COLO829 (cell line): ENCODE measurements around the gene RASA3.

Experiments
- DNase-seq: peaks from one replicate; pipeline ENCODE4 v3.0.0; 2012; ENCODE audit warnings: low spot score

Gene RASA3

DNA sequence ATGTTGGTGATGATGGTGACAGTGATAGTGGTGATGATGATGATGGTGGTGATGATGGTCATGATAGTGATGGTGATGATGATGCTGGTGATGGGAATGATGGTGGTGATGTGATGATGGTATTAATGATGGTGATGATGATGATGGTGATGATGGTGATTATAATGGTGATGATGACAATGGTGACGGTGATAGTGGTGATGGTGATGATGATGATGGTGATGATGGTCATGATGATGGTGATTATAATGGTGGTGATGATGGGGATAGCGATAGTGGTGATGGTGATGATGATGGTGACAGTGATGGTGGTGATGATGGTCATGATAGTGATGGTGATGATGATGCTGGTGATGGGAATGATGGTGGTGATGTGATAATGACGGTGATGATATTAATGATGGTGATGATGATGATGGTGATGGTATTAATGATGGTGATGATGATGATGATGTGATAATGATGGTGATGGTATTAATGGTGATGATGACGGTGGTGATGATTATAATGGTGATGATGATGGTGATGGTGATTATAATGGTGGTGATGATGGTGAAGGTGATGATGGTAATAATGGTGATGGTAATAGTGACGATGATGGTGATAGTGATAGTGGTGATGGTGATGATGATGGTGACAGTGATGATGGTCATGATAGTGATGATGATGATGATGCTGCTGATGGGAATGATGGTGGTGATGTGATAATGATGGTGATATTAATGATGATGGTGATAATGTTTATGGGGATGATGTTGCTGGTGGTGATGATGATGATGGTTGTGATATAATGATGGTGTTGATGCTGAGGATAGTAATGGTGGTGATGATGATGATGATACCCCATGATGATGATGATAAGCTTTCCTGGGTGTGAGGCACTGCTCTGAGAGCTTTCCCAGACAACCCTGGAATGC lies 166.2 kb downstream of the RASA3 start:
- no peak for DNase-seq

DNA sequence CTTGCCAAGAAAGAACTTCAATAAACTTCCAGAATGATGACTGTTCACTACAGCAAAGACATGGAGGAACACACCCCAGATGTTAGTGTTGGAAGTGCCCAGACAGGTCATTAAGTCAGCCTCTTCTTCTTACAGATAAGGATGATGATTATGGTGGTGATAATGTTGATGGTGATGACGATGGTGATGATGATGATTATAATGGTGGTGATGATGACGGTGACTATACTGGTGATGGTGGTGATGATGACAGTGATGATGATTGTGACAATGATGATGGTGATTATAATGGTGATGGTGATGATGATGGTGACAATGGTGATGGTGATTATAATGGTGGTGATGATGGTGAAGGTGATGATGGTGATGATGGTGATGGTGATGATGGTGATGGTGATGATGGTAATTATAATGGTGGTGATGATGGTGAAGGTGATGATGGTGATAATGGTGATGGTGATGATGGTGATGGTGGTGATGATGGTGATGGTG lies 167.0 kb downstream of the RASA3 start:
- no peak for DNase-seq

DNA sequence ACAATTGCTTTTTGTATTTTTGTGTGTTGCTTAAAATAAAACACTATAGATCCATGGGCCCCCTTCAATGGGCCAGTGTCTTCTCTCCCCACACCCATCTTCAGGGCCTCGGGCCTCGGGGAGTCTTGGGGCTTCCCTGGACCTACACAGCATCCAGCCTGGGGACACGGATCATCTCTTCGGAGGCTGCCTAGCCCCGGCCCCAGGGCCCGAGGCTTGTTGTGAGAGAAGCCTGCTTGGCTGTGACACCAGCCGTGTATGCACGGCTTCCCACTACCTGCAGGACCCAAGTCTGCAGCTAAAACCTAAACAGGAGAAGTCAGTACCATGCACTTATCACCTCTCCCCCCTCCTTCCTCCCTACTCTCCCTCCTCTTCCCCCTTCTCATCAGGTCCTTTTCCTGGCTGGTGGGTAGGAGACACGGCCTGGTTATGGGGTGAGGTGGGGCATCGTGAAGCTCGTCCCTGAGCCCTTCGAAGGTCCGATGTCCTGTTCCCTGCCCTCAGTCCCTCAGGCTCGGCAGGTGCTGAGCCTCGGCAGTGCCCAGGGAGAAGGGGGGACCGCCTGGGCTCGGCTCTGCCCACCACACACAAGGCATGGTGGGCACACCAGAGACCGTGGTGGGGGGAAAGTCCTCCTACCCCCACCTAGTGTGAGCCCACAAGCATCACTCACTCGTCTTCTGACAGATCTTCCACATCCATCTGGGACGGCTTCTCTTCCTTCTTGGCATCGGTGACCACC lies 168.0 kb downstream of the RASA3 start:
- DNase-seq, result no peak

DNA sequence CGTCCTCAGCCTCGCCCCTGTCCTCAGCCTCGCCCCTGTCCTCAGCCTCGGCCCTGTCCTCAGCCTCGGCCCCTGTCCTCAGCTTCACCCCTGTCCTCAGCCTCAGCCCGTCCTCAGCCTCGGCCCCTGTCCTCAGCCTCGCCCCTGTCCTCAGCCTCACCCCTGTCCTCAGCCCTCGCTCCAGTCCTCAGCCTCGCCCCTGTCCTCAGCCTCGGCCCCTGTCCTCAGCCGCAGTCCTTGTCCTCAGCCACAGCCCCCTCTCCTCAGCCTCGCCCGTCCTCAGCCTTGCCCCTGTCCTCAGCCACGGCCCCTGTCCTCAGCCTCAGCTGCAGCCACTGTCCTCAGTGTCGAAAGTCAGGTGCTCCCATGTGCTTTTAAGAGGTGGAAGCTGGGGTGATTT lies 169.0 kb downstream of the RASA3 start:
- DNase-seq, result no peak

DNA sequence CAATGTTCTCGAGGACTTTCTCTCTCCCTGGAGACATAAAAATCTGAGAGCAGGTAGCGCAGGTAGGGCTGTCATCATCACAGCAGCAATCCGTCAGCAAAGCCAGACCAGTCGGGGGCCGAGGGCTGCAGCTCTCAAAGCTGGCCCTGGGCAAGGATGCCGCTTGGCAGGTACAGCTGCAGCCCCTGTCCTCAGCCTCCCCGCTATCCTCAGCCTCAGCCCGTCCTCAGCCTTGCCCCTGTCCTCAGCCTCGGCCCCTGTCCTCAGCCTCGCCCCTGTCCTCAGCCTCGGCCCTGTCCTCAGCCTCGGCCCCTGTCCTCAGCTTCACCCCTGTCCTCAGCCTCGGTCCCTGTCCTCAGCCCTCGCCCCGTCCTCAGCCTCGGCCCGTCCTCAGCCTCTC lies 169.4 kb downstream of the RASA3 start:
- DNase-seq, result no peak

DNA sequence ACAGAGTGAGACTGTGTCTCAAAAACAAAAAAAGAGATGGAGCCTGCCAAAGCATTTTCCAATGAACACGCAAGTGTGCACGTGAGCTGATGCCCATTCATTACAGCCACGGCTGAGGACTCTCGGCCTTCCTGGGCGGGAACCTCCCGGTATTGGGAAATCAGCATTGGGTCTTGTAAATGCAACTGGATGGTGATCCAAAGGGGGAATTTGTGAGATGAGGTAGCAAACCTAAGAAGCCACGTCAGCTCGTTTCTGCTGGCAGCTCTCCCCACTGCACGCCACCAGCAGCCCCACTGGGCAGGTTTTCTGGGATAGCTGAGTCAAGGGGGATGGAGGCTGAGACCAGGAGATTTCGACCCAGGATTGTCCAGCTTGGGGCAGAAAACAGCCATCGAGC lies 170.0 kb downstream of the RASA3 start:
- DNase-seq, result no peak

DNA sequence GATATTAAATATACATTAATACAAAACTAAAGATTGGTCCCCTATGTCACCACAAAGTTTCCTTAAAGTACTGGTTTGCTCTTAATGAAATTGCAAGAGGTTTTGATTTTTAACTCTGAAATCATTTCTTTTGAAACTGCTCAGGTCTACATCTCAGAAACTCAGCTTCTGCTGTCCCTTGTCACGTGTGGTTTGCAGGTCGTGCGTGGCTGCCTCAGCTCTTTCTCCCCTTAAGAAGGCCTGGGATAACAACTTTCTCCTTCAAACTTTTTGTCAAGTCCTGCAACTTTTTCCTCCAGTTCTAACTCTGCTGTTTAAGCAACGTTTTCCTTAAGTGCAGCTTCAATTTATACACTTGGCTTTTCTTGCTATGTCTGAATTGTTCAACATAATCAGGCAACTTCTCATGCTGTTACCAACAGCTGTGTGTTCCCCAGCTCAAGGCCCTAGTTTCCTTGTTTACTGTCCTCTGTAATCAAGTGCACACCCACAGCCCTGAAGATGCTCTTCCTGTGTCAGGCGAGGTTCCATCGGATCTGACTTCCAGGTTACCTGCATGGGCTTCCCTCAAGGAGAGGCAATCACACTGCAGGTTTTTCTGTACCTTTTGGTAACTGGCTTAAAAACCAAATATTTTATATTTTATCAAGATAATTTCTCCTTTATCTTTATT lies 172.0 kb downstream of the RASA3 start:
- no peak for DNase-seq

DNA sequence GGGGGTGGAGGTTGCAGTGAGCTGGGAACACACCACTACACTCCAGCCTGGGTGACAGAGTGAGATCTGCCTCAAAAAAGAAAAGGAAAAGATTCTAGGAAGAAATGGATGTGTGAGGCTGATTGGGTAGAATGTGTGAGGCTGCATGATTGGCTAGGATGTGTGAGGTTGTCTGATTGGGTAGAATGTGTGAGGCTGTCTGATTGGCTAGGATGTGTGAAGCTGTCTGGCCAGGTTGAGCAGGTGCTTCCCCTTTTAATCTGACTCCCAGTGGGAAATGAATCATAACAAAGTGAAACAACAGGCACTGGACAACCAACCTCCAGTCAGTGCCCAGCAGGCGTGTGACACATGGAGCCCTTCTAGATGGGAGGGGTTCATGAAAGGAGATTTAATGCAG lies 173.2 kb downstream of the RASA3 start:
- no peak for DNase-seq

DNA sequence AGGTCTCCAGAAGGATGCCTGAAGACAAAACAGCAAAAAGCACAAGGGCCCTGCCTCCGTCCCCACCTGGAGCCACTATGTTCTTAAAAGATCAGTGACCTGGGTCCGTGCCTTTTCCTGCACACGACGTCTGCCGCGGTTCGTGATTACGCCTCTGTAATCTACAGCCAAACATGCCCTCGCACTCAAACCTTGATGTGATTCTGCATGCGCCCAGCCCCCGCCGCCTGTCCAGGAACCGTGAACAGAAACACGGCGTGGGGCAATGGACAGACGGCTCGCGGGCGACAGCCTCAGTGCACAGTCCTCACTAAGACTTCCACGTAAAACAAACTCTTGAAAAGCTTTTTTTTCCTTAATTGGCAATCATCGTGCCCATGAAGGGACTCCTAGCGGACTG lies 174.1 kb downstream of the RASA3 start:
- DNase-seq, result no peak

DNA sequence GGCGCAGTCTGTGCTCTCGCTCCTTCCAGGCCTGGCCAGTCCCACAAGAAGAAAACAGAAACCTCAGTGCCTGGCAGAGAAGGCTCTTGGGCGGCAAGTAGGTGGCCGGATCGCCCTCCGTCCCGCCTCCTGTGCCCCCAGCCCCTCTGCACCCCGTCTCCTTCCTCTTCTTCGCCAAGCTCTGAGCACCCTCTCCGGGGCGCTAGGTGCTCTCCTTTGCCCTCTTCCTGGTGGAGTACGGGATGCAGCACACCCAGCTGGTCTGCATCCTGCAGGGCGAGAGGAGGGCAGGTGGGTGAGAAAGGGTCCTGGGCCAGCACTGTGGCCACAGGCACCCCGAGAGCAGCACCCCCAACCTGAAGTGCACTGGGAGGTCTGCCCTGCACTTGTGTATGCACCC lies 175.9 kb downstream of the RASA3 start:
- no peak for DNase-seq

DNA sequence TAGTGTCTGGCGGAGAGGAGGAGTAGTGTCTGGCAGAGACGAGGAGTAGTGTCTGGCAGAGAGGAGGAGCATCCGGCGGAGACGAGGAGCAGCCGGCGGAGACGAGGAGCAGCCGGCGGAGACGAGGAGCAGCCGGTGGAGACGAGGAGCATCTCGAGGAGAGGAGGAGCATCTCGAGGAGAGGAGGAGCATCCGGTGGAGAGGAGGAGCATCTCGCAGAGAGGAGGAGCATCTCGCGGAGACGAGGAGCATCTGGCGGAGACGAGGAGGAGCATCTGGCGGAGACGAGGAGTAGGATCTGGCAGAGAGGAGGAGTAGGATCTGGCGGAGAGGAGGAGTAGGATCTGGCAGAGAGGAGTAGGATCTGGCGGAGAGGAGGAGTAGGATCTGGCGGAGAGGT lies 176.7 kb downstream of the RASA3 start:
- no peak for DNase-seq

DNA sequence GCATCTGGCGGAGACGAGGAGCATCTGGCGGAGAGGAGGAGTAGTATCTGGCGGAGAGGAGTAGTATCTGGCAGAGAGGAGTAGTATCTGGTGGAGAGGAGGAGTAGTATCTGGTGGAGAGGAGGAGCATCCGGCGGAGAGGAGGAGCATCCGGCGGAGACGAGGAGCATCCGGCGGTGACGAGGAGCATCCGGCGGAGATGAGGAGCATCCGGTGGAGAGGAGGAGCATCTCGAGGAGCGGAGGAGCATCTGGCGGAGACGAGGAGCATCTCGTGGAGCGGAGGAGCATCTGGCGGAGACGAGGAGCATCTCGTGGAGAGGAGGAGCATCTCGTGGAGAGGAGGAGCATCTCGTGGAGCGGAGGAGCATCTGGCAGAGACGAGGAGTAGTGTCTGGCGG lies 177.2 kb downstream of the RASA3 start:
- DNase-seq, result no peak

DNA sequence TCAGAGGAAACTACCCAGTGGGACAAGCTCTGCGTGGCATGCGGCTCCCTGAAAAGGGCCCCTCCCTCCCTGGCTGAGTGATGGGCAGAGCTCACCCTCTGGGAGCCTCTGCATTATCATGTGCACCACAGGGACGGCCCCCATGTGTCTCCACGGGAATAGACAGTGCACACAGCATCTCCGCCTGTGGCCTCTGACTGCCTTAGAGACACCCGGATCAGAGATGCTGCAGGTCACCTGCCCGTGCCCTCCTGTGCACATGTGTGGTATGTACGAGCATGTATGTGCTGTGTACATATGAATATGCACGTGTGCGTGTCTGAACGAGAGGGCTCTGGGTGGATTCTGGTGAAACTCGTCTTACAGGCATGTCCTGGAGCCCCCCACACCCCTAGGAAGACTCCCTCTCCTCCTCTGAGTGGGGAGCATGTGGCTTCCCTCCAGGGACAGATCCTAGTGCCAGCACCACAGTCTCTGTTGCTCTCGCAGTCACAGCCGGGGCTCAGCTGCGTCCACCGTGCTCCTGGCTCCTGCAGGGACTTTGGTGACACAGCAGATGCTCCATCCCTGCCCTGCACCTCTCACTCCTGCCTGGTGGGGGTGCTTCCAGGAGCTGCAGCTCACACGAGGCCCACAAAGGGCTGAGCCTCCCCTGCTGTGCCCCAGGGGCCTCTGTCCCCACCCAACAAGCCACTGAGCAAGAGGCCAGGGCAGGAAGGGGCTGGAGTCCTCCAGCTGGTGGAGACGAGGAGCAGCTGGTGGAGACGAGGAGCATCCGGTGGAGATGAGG lies 178.2 kb downstream of the RASA3 start:
- DNase-seq, result no peak

DNA sequence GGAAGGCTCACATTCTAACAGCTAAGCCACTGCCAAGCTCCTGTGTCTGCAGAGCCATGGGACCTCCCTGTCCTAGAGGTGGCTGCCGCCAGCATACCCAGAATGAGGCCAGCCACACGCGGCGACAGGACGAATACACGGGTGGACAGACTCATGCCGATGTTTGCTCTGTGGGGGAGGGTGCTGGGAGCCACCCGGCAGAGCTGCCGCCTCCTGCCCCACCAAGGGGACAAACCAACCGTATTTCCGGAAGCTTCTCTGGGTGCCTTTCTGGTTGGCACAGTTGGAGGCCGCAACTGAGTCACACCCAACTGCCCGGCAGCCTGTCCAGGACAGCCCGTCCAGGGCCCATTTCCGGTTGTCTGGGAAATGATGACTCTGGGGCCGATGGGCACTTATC lies 178.9 kb downstream of the RASA3 start:
- no peak for DNase-seq

DNA sequence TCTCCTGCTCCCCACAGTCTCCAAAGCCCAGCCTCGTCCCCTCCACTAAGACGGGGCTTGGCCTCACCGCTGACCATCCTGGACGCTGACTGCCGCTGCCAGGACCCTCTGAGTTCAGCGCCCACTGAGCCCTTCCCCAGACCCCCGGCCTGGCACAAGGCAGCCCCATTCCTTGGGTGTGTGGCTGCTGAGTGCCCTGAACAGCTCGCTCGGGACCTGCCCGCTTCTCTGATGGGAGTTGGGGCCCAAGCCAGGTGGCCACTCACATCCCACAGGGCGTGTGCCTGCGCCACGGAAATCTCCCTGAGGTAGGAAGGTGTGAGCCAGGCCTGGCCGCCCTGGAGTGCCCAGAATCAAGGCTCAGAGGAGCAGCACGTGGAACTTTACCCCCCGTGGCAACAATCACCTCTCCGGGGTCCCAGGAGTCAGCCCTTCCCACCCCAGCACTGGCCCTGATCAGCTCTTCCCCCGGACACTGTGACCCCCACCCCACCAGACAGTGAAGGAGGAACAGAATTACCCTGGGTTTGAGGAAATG lies 179.4 kb downstream of the RASA3 start:
- DNase-seq, result no peak

DNA sequence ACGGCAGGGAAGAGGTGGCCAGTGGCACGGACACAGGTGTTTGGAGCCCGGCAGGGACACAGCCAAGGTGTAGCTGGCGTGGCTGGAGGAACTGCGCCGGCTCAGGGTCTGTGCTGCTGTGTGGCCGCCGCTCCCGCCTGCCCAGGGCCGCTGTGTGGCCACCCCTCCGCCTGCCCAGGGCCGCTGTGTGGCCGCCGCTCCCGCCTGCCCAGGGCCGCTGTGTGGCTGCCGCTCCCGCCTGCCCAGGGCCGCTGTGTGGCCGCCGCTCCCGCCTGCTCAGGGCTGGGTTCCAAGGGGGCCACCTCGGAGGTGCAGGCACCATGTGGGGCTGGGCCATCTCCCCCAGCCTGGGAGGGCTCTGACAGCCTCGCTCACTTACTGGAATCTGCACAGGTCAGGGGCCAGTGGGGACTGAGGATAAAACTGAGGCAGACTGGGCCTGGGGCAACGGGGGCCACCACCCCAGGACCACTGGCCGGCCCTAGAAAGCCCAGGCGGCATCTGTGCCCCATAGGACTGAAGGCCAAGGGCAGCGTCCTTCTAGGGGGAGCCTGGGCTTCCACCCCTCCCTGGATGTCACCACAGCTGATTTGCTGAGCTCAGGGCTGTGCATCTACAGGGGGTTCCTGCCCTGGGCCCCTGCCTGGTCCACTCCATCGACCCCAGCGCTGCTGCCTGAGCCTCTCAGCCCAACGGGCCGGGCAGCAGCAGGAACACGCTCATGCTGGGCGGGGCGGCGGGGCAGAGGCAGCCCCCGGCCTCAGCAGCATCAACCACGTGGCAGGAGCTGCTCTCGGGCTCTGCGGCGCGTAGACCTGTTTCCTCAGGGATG lies 180.1 kb downstream of the RASA3 start:
- DNase-seq, result no peak

DNA sequence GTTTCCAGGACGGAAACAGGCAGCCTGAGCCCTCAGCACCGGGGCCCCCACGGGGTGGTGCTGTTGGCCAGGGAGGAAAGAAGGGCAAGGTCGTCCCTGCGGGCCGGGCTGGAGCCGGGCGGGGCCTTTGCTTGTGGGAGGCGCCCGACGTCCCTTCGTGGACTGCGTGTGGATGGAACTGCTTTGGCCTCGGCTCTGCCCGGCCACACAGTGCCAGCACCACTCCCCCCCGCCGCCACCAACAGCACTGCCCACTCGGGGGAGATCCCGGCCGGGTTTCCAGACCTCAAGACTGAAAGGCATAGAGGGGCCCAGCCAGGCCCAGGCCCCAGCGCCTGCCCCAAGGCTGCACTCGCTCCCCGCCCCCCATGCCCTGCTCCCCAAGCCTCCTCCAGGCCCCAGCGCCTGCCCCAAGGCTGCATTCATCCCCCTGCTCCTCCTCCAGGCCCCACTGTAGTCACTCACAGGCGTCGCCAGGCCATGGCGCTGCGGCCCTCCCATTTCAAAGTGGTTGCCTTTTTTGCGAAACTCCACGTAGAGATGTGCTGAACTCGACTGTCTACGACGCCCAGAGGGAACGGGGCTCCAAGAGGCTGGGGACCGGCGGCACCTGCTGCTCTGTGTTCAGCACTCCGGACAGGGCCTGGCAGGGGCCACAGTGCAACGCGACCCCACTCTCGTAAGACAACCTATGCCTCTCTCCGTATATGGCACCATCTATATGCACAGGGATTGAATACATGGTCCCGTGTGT lies 181.0 kb downstream of the RASA3 start:
- DNase-seq, result no peak

DNA sequence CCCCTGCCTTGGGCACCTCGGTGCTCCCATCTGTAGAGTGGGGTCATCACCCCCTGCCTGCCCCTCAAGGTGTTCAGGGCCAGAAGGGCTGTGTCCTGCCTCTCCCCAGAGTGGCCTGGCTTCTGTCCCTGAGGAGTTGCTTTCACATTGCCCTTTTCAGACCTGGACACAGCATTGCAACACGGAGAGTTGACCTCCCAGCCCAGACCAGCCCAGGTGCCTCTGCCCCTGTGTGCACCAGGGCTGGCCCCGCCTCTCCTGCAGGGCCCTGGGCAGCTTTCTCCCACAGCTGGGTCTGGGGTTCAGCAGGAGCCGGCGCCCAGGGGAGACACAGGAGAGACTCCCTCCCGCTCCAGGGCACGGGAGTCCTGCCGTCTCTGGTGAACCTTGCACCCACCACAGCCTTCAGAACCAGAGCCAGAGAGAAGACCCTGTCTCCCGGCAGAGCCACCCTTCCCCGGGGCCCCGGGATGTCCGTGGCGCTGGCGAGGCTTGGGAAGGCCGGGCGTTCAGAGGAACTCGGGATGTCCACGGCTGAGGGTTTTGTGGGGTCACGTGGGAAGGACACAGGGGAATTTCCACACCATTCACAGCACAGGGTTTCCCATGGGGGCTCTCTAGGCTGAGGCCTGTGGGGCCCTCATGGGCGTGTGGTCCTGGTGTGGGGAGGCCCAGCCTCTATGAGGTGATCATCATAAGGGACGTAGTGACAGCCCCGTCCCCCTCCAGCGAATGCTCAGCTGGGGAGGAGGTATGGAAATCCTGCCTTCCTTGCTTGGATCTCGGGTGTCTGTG lies 181.8 kb downstream of the RASA3 start:
- DNase-seq, result no peak

DNA sequence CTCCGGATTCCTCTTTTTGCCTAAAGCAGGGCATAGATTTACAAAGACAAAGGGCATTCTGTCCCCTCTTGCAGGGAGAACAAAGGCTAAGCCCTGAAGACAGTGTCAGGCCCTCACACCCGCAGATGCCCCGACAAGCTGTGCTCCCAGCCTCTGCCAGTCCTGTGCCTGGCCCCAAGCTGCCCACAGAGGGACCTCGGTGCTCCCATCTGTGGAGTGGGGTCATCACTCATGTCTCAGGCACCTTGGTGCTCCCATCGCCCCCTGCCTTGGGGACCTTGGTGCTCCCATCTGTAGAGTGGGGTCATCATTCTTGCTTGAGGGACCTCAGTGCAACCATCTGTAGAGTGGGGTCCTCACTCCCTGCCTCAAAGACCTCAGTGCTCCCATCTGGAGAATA lies 182.9 kb downstream of the RASA3 start:
- DNase-seq, result no peak
